SJCRH30 (cell line): Measurements from ENCODE around the gene PCBD1. TPM values are rescaled to one million over a fixed set of nuclear protein-coding genes. Genes with fewer than 3 reads are reported as not detected.
A peak's percentile ranks its signal among the peaks of the same experiment; 100 is the strongest.

Experiments
- DNase-seq, 2 experiments: peaks; one replicate each; pipeline ENCODE4 v3.0.0-alpha.2; 2015 to 2020
- H3K27ac ChIP-seq: fragments of 250-450 bp; sonication (Bioruptor Pico); 2 replicates; pipeline ENCODE4 v1.5.1; 2020; ENCODE audit warnings: mild to moderate bottlenecking, moderate library complexity
- H3K27me3 ChIP-seq: fragments of 250-450 bp; sonication (Bioruptor Pico); 2 replicates; pipeline ENCODE4 v1.5.1; 2020; ENCODE audit warnings: mild to moderate bottlenecking, moderate library complexity
- H3K36me3 ChIP-seq: fragments of 250-450 bp; sonication (Bioruptor Pico); 2 replicates; pipeline ENCODE4 v1.5.1; 2020; ENCODE audit warnings: mild to moderate bottlenecking, moderate library complexity
- H3K4me1 ChIP-seq: fragments of 250-450 bp; sonication (Bioruptor Pico); 2 replicates; pipeline ENCODE4 v1.5.1; 2020; ENCODE audit warnings: mild to moderate bottlenecking, moderate library complexity
- H3K4me3 ChIP-seq: fragments of 250-450 bp; sonication (Bioruptor Pico); 2 replicates; pipeline ENCODE4 v1.5.1; 2020; ENCODE audit warnings: mild to moderate bottlenecking, moderate library complexity
- H3K9me3 ChIP-seq: fragments of 250-450 bp; sonication (Bioruptor Pico); replicated peaks from 2 replicates; pipeline ENCODE4 v1.5.1; 2020; ENCODE audit warnings: mild to moderate bottlenecking, moderate library complexity
- total RNA-seq: library from RNA; depleted of rRNA; stranded (reverse); fragments of >200 nt; shearing (Covaris generic); gene quantifications from 2 replicates; pipeline ENCODE4 v1.2.3, GENCODE V29; 2014

The PCBD1 gene
- total RNA-seq, 1 experiment from 2014 or later, result 25.5 TPM

- Histone ChIP-seq H3K27ac (no peak overlapping the region), H3K36me3 (no peaks in the 10 kb centered on the region), H3K27me3 (peaks cover under 1% of the 10 kb centered on the region; the same call in 1 of the 2 replicates), H3K9me3 (no peaks in the 10 kb centered on the region), H3K4me3 (no peak overlapping the region), H3K4me1 (no peaks in the 10 kb centered on the region)
- no peak for DNase-seq
Measured at GRCh38 chr10:70911386-70911785, 23.0 kb upstream of the PCBD1 start.

DNA sequence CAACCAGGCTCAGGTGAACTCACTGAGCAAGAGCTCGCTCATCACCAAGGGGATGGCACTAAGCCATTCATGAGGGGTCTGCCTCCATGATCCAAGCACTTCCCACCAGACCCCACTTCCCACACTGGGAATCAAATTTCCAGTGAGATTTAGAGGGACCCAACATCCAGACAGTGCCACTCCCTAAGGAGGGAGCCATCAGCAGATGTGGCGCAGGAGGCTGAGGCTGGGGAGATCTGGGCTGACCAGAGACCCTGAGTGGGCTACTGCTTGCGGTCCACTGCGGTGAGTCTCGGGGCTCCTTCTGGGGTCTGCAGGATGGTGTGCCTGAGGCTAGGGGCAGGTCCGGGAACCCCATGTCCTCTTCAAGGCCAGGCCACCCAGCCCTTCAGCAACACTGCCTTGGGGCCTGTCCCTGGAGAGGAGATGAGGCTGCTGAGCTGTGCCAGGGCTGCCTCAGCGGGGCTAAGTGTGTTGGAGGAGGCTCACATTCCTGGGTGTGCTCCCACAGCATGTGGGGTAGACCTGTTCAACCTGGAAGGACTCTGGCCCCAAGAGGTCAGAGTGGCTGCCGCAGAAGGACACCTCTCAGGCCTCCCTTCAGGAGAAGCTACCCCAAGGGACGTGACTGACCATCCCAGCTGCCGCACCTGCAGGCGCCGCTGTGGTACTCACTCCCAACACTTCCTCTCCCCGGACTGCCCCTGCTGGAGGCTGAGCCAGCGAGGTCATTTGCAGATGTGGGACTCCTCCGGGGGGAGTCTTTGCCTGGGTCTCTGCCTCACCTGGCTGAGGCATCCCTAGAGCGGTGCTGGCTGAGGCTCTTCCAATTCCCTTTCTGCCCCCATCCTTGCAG is 22.3 kb upstream of the PCBD1 start:
- no peaks in the 10 kb centered on the region for H3K4me1 ChIP-seq
- H3K36me3 ChIP-seq, result no peaks in the 10 kb centered on the region
- H3K27ac ChIP-seq, result no peak overlapping the region
- peaks cover 4% of the 10 kb centered on the region; the same call in 1 of the 2 replicates for H3K27me3 ChIP-seq
- H3K9me3 ChIP-seq, result no peaks in the 10 kb centered on the region
- no peak for DNase-seq
- no peak overlapping the region for H3K4me3 ChIP-seq

DNA sequence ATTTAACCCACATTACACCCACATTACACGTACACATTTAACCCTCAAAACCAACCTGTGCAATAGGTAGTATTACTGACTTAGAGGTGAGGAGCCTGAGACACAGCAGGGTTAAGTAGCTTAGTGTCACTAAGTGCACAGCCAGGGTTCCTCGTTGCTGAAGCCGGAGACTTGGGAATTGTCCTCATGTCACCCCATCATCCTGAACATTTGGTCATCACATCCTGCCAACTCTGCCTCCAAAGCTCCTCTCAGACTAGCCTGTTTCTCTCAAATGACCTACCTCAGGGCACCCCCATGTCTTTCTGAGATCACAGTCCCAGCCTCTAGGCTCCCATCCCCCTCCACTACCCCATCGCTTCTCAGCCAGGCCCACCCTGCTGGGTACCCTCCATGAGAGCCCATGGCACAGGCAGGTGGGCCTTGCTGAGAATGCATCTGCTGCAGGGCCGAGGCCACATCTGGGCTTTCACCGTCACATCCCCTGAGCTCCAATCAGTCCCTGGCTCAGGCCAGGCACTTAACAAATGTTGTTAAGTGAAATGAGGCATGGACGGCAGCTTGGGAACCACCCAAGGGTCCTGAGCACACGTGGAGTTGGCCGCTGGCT is 21.1 kb upstream of the PCBD1 start:
- Histone ChIP-seq H3K36me3 (no peaks in the 10 kb centered on the region), H3K9me3 (no peaks in the 10 kb centered on the region), H3K4me1 (no peaks in the 10 kb centered on the region), H3K4me3 (no peak overlapping the region), H3K27ac (no peak overlapping the region), H3K27me3 (peaks cover 4% of the 10 kb centered on the region; the same call in 1 of the 2 replicates)
- no peak for DNase-seq

GRCh38 chr10:70908406-70909296 is 20.3 kb upstream of the PCBD1 start:
- Histone ChIP-seq H3K4me1 (no peaks in the 10 kb centered on the region), H3K4me3 (no peak overlapping the region), H3K27me3 (peaks cover 4% of the 10 kb centered on the region; the same call in 1 of the 2 replicates), H3K27ac (no peak overlapping the region), H3K9me3 (no peaks in the 10 kb centered on the region), H3K36me3 (no peaks in the 10 kb centered on the region)
- DNase-seq, result no peak

DNA sequence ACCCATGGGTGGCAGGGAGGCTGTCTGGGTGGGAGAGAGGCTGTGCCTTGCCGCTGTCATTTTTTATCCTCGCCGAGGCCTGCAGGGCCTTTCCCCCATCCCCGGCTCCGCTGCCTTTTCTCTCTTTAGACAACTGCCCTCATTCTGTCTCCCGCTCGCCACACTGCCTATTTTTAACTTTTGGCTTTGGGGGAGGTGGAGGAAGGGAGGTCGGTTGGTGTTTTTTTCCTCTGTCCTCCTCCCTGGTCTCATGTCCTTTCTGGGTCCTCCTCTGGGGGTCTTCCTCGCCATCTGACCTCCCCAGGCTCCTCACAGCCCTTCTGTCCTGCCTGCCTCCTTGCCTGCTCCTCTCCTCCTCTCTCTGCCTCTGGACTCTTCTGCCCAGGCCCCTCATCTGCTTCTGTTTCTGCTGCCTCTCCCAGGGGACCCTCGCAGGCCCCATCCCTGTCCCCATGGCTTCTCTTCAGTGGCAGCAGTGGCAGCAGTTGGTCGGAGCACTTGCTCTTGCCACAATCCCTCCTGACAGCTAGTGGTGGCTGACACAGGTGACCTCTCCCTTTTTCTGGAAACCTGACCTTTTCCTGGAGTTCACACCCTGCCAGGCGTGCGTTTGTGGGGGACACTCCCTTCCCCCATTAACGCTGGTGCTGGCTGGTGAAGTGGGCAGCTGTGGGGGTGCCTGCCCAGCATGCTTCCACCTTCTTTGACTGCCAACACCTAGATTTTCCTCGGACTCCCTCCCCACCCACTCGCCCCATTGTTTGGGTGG is 19.5 kb upstream of the PCBD1 start:
- peaks cover 4% of the 10 kb centered on the region; the same call in 1 of the 2 replicates for H3K27me3 ChIP-seq
- no peak for DNase-seq
- H3K36me3 ChIP-seq, result no peaks in the 10 kb centered on the region
- H3K27ac ChIP-seq, result no peak overlapping the region
- H3K9me3 ChIP-seq, result no peaks in the 10 kb centered on the region
- no peak overlapping the region for H3K4me3 ChIP-seq
- H3K4me1 ChIP-seq, result no peaks in the 10 kb centered on the region

GRCh38 chr10:70906953-70907636 is 18.7 kb upstream of the PCBD1 start:
- no peak for DNase-seq
- H3K9me3 ChIP-seq, result no peaks in the 10 kb centered on the region
- no peaks in the 10 kb centered on the region for H3K36me3 ChIP-seq
- H3K27ac ChIP-seq, result no peak overlapping the region
- peaks cover 4% of the 10 kb centered on the region; the same call in 1 of the 2 replicates for H3K27me3 ChIP-seq
- no peak overlapping the region for H3K4me3 ChIP-seq
- no peaks in the 10 kb centered on the region for H3K4me1 ChIP-seq

- H3K4me1 ChIP-seq, result no peaks in the 10 kb centered on the region
- no peak overlapping the region for H3K4me3 ChIP-seq
- no peak for DNase-seq
- peaks cover 4% of the 10 kb centered on the region; the same call in 1 of the 2 replicates for H3K27me3 ChIP-seq
- no peaks in the 10 kb centered on the region for H3K9me3 ChIP-seq
- no peak overlapping the region for H3K27ac ChIP-seq
- H3K36me3 ChIP-seq, result no peaks in the 10 kb centered on the region
Measured at GRCh38 chr10:70906031-70906783, 17.8 kb upstream of the PCBD1 start.

DNA sequence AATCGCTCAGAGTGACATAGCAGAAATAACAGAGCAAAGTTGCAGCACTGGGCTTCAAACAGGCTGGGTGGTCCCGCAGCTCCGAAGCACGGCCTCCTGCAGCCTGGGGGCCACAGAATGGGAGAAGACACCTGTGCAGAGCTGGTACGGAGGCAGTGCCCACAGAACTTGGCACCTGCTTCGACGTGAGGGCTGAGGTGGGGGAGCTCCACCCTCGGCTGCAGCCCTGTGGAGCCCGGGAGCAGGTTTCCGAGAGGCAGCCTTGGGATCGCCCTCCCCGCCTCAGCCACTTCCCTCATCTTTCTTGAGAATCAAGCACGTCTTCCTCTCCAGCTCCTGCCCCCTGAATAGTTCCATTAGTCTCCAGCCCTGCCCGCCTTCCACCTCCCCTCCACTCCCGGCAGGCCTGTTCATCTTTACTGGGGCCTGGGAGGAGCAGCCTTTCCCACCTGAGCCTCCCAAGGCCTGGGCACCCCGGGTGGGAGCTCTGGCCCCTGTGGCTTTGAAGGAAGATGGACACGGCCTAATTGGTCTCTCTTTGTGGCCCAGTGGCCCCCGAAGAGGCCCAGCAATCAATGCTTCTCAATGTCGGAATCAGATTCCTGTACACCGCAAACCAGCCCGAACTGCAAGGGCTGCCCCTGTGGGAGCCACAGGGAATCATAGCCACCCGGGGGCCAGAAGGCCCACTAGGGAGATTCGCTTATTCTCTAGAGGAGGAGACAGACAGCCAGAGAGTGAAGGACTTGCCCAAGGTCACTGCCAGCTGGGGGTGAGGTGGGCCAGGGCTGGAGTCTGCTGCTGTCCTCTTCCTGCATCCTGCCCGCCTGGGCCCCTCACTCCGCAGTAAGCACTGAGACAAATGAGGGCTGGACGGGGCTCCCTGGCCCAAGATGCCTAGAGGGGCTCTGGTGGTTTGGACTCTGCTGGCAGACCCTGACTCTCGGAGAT is 17.0 kb upstream of the PCBD1 start:
- Histone ChIP-seq H3K36me3 (no peaks in the 10 kb centered on the region), H3K27me3 (peaks cover 4% of the 10 kb centered on the region; the same call in 1 of the 2 replicates), H3K9me3 (no peaks in the 10 kb centered on the region), H3K4me1 (no peaks in the 10 kb centered on the region), H3K4me3 (no peak overlapping the region), H3K27ac (no peak overlapping the region)
- DNase-seq, result no peak

DNA sequence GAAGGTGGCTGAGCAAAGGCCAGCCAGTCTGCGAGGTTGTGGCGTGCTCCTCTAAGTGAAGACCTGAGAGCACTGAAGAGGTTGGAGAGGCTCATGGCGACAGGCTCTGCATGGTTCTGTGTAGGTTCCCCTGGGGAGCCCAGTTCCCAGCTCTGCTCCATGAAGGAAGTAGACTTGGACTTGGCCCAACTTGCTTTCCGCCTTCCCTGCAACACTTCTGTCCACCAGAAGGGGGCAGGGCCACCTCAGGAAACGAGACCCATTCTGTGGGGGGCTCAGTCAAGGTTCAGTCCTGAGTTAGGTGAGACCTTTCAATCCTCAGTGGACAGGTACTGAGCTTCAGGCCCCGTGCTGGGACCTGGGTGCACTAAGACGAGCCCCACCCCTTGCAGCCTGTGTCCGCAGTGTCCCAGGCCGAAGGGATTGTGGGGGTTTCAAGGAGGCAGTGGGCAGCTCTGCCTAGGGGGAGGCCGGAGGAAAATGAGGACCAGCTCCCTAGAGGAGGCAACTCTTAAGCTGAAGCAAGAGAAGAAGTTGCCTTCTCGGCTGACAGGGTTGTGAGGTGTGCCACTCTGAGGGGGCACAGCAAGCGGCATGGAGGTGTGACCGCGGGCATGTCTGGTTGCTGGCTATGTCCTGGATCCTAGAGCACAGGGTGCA is 15.0 kb upstream of the PCBD1 start:
- H3K27me3 ChIP-seq, result peaks cover 4% of the 10 kb centered on the region; the same call in 1 of the 2 replicates
- peak; percentile 32 to 64 for DNase-seq
- H3K27ac ChIP-seq, result no peak overlapping the region

DNA sequence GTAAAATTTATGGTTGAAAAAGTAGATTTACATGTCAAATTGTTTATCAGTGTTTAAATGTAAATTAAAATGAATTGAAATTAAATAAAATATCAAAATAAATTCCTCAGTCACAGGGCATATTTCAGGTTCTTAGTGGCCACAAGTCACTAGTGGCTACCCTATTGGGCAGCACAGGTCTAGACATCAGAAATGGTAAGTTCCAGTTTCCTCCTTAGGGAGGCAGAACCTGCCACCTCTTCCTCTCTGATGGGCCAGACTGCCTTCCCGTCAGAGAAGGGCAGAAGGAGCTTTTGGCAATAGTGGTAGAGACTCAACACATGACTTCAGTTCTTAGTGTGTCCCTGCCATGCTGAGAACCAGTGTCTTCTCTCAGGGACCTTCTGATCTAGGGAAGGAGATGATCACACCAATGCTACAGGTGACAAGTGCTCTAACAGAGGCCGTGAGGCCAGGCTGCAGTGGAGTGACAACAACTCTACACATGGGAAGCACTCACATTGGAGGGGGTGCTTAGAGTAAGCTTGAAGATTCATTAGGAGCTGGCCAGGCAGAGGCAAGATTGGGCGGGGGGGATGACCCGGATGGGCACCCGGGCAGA is 14.4 kb upstream of the PCBD1 start:
- DNase-seq, result no peak
- Histone ChIP-seq H3K4me1 (no peaks in the 10 kb centered on the region), H3K9me3 (no peaks in the 10 kb centered on the region), H3K36me3 (no peaks in the 10 kb centered on the region), H3K27me3 (peaks cover 4% of the 10 kb centered on the region; the same call in 1 of the 2 replicates), H3K27ac (no peak overlapping the region), H3K4me3 (no peak overlapping the region)

More for the DNA sequence above, 15.0 kb upstream of the PCBD1 start:
- H3K9me3 ChIP-seq, result no peaks in the 10 kb centered on the region
- no peak overlapping the region for H3K4me3 ChIP-seq
- H3K36me3 ChIP-seq, result no peaks in the 10 kb centered on the region
- no peaks in the 10 kb centered on the region for H3K4me1 ChIP-seq

- Histone ChIP-seq H3K4me1 (no peaks in the 10 kb centered on the region), H3K27me3 (peaks cover 4% of the 10 kb centered on the region; the same call in 1 of the 2 replicates), H3K36me3 (no peaks in the 10 kb centered on the region), H3K27ac (no peak overlapping the region), H3K4me3 (no peak overlapping the region), H3K9me3 (no peaks in the 10 kb centered on the region)
- DNase-seq, result no peak
Measured at GRCh38 chr10:70901276-70901878, 13.0 kb upstream of the PCBD1 start.
